GM23338 (cell line): ENCODE measurements around the gene PDE3A. TPM values are rescaled to one million over a fixed set of nuclear protein-coding genes. Genes with fewer than 3 reads are reported as not detected.

ENCODE experiments used
- ATAC-seq: fragments of 200-7000 bp; cut with Tn5 transposase; 3 replicates; pipeline ENCODE4 v1.9.1; 2020
- DNase-seq: peaks from one replicate; pipeline ENCODE4 v3.0.0-alpha.2; 2015; ENCODE audit warnings: low spot score
- H2AFZ ChIP-seq: fragments of 200-600 bp; sonication (generic); 2 replicates; pipeline ENCODE4 v1.8.0; 2016; ENCODE audit warnings: antibody characterized with exemption, mild to moderate bottlenecking, moderate library complexity
- H3F3A ChIP-seq: fragments of 200-600 bp; sonication (generic); replicated peaks from 2 replicates; pipeline ENCODE4 v1.8.0; 2017; ENCODE audit warnings: antibody characterized with exemption, mixed run types, low read depth
- H3K27ac ChIP-seq: fragments of 200-600 bp; sonication (generic); 2 replicates; pipeline ENCODE4 v1.6.1; 2016; ENCODE audit warnings: low read depth
- H3K27me3 ChIP-seq: fragments of 200-600 bp; sonication (generic); 2 replicates; pipeline ENCODE4 v1.8.0; 2016; ENCODE audit warnings: mild to moderate bottlenecking, mixed run types, moderate library complexity; ENCODE audit not compliant: insufficient read depth
- H3K36me3 ChIP-seq: fragments of 200-600 bp; sonication (generic); 2 replicates; pipeline ENCODE4 v1.8.0; 2016; ENCODE audit warnings: mild to moderate bottlenecking; ENCODE audit not compliant: insufficient read depth
- H3K4me1 ChIP-seq: fragments of 200-600 bp; sonication (generic); 2 replicates; pipeline ENCODE4 v1.8.0; 2016; ENCODE audit warnings: mild to moderate bottlenecking, moderate library complexity; ENCODE audit not compliant: insufficient read depth
- H3K4me2 ChIP-seq: fragments of 200-600 bp; sonication (generic); 2 replicates; pipeline ENCODE4 v1.7.1; 2017; ENCODE audit warnings: mixed run types
- H3K4me3 ChIP-seq: fragments of 200-600 bp; sonication (generic); 2 replicates; pipeline ENCODE4 v1.6.1; 2016; ENCODE audit warnings: mixed run types
- H3K79me2 ChIP-seq: fragments of 200-600 bp; sonication (generic); replicated peaks from 2 replicates; pipeline ENCODE4 v1.8.0; 2017; ENCODE audit warnings: mild to moderate bottlenecking; ENCODE audit not compliant: insufficient read depth
- H3K9me2 ChIP-seq: fragments of 200-600 bp; sonication (generic); 2 replicates; pipeline ENCODE4 v1.8.0; 2017; ENCODE audit not compliant: insufficient read depth
- H4K20me1 ChIP-seq: fragments of 200-600 bp; sonication (generic); replicated peaks from 2 replicates; pipeline ENCODE4 v1.8.0; 2017; ENCODE audit warnings: mild to moderate bottlenecking; ENCODE audit not compliant: insufficient read depth
- H3K27ac Mint-ChIP-seq: 2 replicates; pipeline ENCODE4 v1.8.0; 2020; ENCODE audit warnings: inconsistent platforms, mild to moderate bottlenecking, moderate library complexity, mixed read lengths
- H3K27me3 Mint-ChIP-seq: 3 replicates; pipeline ENCODE4 v1.8.0; 2022; ENCODE audit warnings: low read depth, mild to moderate bottlenecking, moderate library complexity, mixed read lengths, inconsistent platforms; ENCODE audit not compliant: insufficient read depth, poor library complexity
- H3K36me3 Mint-ChIP-seq: 3 replicates; pipeline ENCODE4 v1.8.0; 2021; ENCODE audit warnings: low read depth, mild to moderate bottlenecking, inconsistent platforms, moderate library complexity, mixed read lengths
- H3K4me1 Mint-ChIP-seq: 3 replicates; pipeline ENCODE4 v1.8.0; 2020; ENCODE audit warnings: mild to moderate bottlenecking, inconsistent platforms, mixed read lengths
- H3K4me3 Mint-ChIP-seq: 3 replicates; pipeline ENCODE4 v1.8.0; 2021; ENCODE audit warnings: moderate library complexity, mild to moderate bottlenecking, inconsistent platforms, mixed read lengths
- H3K9me3 Mint-ChIP-seq: 3 replicates; pipeline ENCODE4 v1.8.0; 2020; ENCODE audit warnings: moderate library complexity, mild to moderate bottlenecking, inconsistent platforms, mixed read lengths
- CREB1 ChIP-seq: fragments of 250-450 bp; sonication (Bioruptor Pico); IDR thresholded peaks from 2 replicates; pipeline ENCODE4 v1.5.0; 2020; ENCODE audit warnings: low read depth, mild to moderate bottlenecking, moderate library complexity
- EZH2 ChIP-seq: fragments of 200-600 bp; sonication (generic); IDR thresholded peaks from one replicate; pipeline ENCODE4 v1.8.0; 2017; ENCODE audit warnings: antibody characterized with exemption, mild to moderate bottlenecking, low read depth; ENCODE audit not compliant: unreplicated experiment
- EZH2phosphoT487 ChIP-seq: fragments of 200-600 bp; sonication (generic); IDR thresholded peaks from one replicate; pipeline ENCODE4 v1.8.1; 2018; ENCODE audit warnings: antibody characterized with exemption; ENCODE audit not compliant: unreplicated experiment
- JUNB ChIP-seq: IDR thresholded peaks from one replicate; pipeline ENCODE4 v1.6.1; 2016; ENCODE audit warnings: antibody characterized with exemption; ENCODE audit not compliant: unreplicated experiment
- NANOG ChIP-seq: IDR thresholded peaks from 2 replicates; pipeline ENCODE4 v1.6.1; 2016; ENCODE audit warnings: antibody characterized with exemption, borderline replicate concordance
- POLR2AphosphoS5 ChIP-seq: IDR thresholded peaks from 2 replicates; pipeline ENCODE4 v1.6.1; 2016; ENCODE audit warnings: antibody characterized with exemption, low read depth
- STAT1 ChIP-seq: IDR thresholded peaks from one replicate; pipeline ENCODE4 v1.6.1; 2016; ENCODE audit warnings: antibody characterized with exemption; ENCODE audit not compliant: unreplicated experiment
- ZNF114 ChIP-seq: fragments of 250-450 bp; sonication (Bioruptor Pico); IDR thresholded peaks from 2 replicates; pipeline ENCODE4 v1.5.0; 2020; ENCODE audit warnings: mild to moderate bottlenecking, moderate library complexity
- ZNF331 ChIP-seq: fragments of 250-450 bp; sonication (Bioruptor Pico); IDR thresholded peaks from 2 replicates; pipeline ENCODE4 v1.5.0; 2020; ENCODE audit warnings: low read depth, mild to moderate bottlenecking, moderate library complexity
- polyA plus RNA-seq: library from polyadenylated mRNA; unstranded; fragments of >200 nt; fragmentation: Nextera tagmentation; extraction: Ambion mirVana; gene quantifications from 2 replicates; pipeline ENCODE4 v1.2.1, GENCODE V29; 2016
- total RNA-seq: library from RNA; depleted of rRNA; stranded (reverse); fragments of >200 nt; shearing (Covaris generic); gene quantifications from 2 replicates; pipeline ENCODE4 v1.2.3, GENCODE V29; 2014
- TF ChIP-seq, protein P1 (sequence below): fragments of 250-450 bp; sonication (Bioruptor Pico); IDR thresholded peaks from 2 replicates; pipeline ENCODE4 v1.5.0; 2020; ENCODE audit warnings: mild to moderate bottlenecking, moderate library complexity
- TF ChIP-seq, protein P2 (sequence below), 2 experiments: fragments of 200-600 bp in 1 of 2; sonication (generic) in 1 of 2; conservative IDR thresholded peaks; 2 replicates each; pipeline versions ENCODE4 v1.5.1 to v1.6.1; 2016 to 2017; ENCODE audit warnings: antibody characterized with exemption in 2 of 2, low read depth in 2 of 2, mild to moderate bottlenecking in 2 of 2, moderate library complexity in 1 of 2
- TF ChIP-seq, protein P3 (sequence below): IDR thresholded peaks from 2 replicates; pipeline ENCODE4 v1.6.1; 2016; ENCODE audit warnings: antibody characterized with exemption
- TF ChIP-seq, protein P4 (sequence below): IDR thresholded peaks from one replicate; pipeline ENCODE4 v1.6.1; 2018; ENCODE audit warnings: antibody characterized with exemption; ENCODE audit not compliant: unreplicated experiment

The PDE3A gene
- total and polyA plus RNA-seq, 2 experiments from 2014 or later: 2.7 to 9.2 TPM

DNA sequence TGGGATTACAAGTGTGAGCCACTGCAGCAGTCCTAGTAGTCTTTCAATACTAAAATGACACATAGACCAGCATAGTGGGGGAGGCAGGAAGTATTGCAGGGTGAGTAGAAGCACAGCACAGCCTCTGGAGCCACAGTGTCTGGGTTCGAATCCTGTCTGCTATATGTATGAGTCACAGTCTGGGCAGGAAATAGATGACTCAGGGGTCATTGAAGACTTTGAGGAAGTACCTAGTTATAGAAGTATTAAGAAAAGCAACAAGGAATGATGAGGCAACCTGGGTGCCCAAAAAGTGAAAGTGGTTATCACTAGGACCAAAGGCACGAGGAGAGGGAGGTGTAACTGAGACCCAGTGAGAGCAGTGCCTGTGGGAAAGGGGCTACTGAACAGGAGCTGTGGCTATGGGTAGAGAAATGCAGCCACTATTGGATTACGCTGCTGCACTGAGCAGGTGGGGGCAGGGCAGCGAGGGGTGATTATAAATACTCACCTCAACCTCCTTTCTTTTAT lies 124.0 kb downstream of the PDE3A start (continued):
- TF ChIP-seq, protein P1, sequence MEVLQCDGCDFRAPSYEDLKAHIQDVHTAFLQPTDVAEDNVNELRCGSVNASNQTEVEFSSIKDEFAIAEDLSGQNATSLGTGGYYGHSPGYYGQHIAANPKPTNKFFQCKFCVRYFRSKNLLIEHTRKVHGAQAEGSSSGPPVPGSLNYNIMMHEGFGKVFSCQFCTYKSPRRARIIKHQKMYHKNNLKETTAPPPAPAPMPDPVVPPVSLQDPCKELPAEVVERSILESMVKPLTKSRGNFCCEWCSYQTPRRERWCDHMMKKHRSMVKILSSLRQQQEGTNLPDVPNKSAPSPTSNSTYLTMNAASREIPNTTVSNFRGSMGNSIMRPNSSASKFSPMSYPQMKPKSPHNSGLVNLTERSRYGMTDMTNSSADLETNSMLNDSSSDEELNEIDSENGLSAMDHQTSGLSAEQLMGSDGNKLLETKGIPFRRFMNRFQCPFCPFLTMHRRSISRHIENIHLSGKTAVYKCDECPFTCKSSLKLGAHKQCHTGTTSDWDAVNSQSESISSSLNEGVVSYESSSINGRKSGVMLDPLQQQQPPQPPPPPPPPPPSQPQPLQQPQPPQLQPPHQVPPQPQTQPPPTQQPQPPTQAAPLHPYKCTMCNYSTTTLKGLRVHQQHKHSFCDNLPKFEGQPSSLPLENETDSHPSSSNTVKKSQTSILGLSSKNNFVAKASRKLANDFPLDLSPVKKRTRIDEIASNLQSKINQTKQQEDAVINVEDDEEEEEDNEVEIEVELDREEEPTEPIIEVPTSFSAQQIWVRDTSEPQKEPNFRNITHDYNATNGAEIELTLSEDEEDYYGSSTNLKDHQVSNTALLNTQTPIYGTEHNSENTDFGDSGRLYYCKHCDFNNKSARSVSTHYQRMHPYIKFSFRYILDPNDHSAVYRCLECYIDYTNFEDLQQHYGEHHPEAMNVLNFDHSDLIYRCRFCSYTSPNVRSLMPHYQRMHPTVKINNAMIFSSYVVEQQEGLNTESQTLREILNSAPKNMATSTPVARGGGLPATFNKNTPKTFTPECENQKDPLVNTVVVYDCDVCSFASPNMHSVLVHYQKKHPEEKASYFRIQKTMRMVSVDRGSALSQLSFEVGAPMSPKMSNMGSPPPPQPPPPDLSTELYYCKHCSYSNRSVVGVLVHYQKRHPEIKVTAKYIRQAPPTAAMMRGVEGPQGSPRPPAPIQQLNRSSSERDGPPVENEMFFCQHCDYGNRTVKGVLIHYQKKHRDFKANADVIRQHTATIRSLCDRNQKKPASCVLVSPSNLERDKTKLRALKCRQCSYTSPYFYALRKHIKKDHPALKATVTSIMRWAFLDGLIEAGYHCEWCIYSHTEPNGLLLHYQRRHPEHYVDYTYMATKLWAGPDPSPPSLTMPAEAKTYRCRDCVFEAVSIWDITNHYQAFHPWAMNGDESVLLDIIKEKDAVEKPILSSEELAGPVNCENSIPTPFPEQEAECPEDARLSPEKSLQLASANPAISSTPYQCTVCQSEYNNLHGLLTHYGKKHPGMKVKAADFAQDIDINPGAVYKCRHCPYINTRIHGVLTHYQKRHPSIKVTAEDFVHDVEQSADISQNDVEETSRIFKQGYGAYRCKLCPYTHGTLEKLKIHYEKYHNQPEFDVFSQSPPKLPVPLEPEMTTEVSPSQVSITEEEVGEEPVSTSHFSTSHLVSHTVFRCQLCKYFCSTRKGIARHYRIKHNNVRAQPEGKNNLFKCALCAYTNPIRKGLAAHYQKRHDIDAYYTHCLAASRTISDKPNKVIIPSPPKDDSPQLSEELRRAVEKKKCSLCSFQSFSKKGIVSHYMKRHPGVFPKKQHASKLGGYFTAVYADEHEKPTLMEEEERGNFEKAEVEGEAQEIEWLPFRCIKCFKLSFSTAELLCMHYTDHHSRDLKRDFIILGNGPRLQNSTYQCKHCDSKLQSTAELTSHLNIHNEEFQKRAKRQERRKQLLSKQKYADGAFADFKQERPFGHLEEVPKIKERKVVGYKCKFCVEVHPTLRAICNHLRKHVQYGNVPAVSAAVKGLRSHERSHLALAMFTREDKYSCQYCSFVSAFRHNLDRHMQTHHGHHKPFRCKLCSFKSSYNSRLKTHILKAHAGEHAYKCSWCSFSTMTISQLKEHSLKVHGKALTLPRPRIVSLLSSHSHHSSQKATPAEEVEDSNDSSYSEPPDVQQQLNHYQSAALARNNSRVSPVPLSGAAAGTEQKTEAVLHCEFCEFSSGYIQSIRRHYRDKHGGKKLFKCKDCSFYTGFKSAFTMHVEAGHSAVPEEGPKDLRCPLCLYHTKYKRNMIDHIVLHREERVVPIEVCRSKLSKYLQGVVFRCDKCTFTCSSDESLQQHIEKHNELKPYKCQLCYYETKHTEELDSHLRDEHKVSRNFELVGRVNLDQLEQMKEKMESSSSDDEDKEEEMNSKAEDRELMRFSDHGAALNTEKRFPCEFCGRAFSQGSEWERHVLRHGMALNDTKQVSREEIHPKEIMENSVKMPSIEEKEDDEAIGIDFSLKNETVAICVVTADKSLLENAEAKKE (CRISPR knock-in tag): no peak

DNA sequence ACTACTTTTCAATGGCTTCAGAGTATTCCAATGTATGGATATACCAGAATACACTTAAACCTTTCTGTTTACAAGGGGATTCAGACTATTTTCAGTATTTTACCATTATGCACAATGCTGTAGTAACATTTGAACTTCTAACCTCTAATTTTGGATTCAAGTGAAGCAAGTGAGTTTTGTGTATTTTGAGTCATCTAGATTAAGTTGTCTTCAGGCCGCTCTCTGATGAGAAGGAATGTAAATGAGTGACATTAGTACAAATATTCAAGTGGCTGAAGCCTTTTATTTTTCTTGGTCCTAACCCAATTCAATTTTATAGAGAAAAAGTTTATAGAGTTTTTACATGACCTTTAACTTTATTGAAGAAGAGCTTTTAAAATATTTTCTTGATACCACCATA lies 125.6 kb downstream of the PDE3A start:
- Histone ChIP-seq H3K4me1 (peaks cover 8% of the 10 kb centered on the region; the same call in 1 of the 2 replicates), H2AFZ (no peak overlapping the region), H4K20me1 (no peaks in the 10 kb centered on the region), H3F3A (no peaks in the 10 kb centered on the region), H3K4me2 (no peak overlapping the region), H3K27me3 (no peaks in the 10 kb centered on the region), H3K79me2 (no peaks in the 10 kb centered on the region), H3K9me2 (no peaks in the 10 kb centered on the region), H3K36me3 (no peaks in the 10 kb centered on the region), H3K4me3 (no peak overlapping the region), H3K27ac (no peak overlapping the region)
- Mint-ChIP-seq H3K36me3 (no peaks in the 10 kb centered on the region; the same call in 2 of the 3 replicates), H3K9me3 (no peaks in the 10 kb centered on the region), H3K4me1 (peaks cover 11% of the 10 kb centered on the region), H3K27ac (no peak overlapping the region), H3K4me3 (no peak overlapping the region), H3K27me3 (peaks cover 3% of the 10 kb centered on the region)
- ATAC-seq (no peak), DNase-seq (no peak)
- TF ChIP-seq ZNF331 (no peak), CREB1 (CRISPR knock-in tag) (no peak), POLR2AphosphoS5 (no peak), EZH2phosphoT487 (no peak), EZH2 (no peak), NANOG (no peak), ZNF114 (no peak), JUNB (no peak), STAT1 (no peak)
- TF ChIP-seq, protein P2, sequence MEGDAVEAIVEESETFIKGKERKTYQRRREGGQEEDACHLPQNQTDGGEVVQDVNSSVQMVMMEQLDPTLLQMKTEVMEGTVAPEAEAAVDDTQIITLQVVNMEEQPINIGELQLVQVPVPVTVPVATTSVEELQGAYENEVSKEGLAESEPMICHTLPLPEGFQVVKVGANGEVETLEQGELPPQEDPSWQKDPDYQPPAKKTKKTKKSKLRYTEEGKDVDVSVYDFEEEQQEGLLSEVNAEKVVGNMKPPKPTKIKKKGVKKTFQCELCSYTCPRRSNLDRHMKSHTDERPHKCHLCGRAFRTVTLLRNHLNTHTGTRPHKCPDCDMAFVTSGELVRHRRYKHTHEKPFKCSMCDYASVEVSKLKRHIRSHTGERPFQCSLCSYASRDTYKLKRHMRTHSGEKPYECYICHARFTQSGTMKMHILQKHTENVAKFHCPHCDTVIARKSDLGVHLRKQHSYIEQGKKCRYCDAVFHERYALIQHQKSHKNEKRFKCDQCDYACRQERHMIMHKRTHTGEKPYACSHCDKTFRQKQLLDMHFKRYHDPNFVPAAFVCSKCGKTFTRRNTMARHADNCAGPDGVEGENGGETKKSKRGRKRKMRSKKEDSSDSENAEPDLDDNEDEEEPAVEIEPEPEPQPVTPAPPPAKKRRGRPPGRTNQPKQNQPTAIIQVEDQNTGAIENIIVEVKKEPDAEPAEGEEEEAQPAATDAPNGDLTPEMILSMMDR (conservative IDR thresholded peaks at IDR 0.05; ENCODE audit: low read depth in 2 of 2): no peak
- TF ChIP-seq, protein P3, sequence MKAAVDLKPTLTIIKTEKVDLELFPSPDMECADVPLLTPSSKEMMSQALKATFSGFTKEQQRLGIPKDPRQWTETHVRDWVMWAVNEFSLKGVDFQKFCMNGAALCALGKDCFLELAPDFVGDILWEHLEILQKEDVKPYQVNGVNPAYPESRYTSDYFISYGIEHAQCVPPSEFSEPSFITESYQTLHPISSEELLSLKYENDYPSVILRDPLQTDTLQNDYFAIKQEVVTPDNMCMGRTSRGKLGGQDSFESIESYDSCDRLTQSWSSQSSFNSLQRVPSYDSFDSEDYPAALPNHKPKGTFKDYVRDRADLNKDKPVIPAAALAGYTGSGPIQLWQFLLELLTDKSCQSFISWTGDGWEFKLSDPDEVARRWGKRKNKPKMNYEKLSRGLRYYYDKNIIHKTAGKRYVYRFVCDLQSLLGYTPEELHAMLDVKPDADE: no peak
- TF ChIP-seq, protein P4, sequence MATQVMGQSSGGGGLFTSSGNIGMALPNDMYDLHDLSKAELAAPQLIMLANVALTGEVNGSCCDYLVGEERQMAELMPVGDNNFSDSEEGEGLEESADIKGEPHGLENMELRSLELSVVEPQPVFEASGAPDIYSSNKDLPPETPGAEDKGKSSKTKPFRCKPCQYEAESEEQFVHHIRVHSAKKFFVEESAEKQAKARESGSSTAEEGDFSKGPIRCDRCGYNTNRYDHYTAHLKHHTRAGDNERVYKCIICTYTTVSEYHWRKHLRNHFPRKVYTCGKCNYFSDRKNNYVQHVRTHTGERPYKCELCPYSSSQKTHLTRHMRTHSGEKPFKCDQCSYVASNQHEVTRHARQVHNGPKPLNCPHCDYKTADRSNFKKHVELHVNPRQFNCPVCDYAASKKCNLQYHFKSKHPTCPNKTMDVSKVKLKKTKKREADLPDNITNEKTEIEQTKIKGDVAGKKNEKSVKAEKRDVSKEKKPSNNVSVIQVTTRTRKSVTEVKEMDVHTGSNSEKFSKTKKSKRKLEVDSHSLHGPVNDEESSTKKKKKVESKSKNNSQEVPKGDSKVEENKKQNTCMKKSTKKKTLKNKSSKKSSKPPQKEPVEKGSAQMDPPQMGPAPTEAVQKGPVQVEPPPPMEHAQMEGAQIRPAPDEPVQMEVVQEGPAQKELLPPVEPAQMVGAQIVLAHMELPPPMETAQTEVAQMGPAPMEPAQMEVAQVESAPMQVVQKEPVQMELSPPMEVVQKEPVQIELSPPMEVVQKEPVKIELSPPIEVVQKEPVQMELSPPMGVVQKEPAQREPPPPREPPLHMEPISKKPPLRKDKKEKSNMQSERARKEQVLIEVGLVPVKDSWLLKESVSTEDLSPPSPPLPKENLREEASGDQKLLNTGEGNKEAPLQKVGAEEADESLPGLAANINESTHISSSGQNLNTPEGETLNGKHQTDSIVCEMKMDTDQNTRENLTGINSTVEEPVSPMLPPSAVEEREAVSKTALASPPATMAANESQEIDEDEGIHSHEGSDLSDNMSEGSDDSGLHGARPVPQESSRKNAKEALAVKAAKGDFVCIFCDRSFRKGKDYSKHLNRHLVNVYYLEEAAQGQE: no peak
